Bronchial epithelial cell (primary cell): ENCODE data around the gene HIGD1A. TPM values are rescaled to one million over a fixed set of nuclear protein-coding genes. Genes with fewer than 3 reads are reported as not detected.

Experiments used
- DNase-seq: peaks from one replicate; pipeline ENCODE4 v3.0.0-alpha.2; 2010; ENCODE audit warnings: low read depth
- FAIRE-seq: peaks from 2 replicates; lab custom pipeline; 2011; peaks lifted over from hg19 to GRCh38; lab: Jason Lieb, UNC
- H3K27me3 ChIP-seq: 2 replicates; pipeline ENCODE4 v1.5.1; 2011; ENCODE audit warnings: low read length; ENCODE audit not compliant: control insufficient read depth, insufficient read depth
- H3K36me3 ChIP-seq: 2 replicates; pipeline ENCODE4 v1.5.1; 2011; ENCODE audit warnings: low read length; ENCODE audit not compliant: control insufficient read depth, insufficient read depth
- H3K4me3 ChIP-seq: 2 replicates; pipeline ENCODE4 v1.5.1; 2011; ENCODE audit warnings: mild to moderate bottlenecking, low read depth, low read length, control low read depth
- total RNA-seq: library from RNA; depleted of rRNA; stranded (reverse); fragments of >200 nt; gene quantifications from 2 replicates; pipeline ENCODE4 v1.2.1, GENCODE V29; 2014
- TF ChIP-seq, protein P1 (sequence below): IDR thresholded peaks from 2 replicates; pipeline ENCODE4 v1.5.1; 2011; ENCODE audit warnings: mild to moderate bottlenecking, moderate library complexity, low read length, control low read depth, inconsistent platforms; ENCODE audit not compliant: insufficient read depth, severe bottlenecking

Gene HIGD1A
- total RNA-seq, 1 donor from 2014 or later = 219 TPM

DNA sequence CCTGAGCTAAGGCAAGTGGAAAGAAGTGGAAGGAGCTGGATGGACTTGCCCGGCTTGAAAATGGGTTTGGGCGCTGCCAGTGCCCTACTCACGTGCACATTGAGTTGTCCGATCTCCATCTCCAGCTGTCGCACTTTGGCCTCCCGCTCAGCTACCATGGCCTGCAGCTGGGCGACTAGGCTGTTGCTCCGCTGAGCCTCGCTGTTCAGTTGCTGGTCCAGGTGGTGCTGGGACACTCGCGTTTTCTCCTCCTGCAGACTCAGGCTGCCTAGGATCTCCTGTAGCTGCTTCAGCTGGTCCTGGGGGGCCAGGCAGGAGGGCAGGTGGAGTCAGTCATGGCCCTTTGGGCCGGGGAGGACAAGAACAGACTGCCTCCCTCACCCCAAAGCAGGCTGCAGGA, 68.7 kb downstream of the HIGD1A start:
- H3K4me3 ChIP-seq = no peak overlapping the region
- no peak for FAIRE-seq
- no peak for DNase-seq
- TF ChIP-seq, protein P1, sequence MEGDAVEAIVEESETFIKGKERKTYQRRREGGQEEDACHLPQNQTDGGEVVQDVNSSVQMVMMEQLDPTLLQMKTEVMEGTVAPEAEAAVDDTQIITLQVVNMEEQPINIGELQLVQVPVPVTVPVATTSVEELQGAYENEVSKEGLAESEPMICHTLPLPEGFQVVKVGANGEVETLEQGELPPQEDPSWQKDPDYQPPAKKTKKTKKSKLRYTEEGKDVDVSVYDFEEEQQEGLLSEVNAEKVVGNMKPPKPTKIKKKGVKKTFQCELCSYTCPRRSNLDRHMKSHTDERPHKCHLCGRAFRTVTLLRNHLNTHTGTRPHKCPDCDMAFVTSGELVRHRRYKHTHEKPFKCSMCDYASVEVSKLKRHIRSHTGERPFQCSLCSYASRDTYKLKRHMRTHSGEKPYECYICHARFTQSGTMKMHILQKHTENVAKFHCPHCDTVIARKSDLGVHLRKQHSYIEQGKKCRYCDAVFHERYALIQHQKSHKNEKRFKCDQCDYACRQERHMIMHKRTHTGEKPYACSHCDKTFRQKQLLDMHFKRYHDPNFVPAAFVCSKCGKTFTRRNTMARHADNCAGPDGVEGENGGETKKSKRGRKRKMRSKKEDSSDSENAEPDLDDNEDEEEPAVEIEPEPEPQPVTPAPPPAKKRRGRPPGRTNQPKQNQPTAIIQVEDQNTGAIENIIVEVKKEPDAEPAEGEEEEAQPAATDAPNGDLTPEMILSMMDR = no peak
- H3K27me3 ChIP-seq = peaks cover 4% of the 10 kb centered on the region
- no peaks in the 10 kb centered on the region for H3K36me3 ChIP-seq

DNA sequence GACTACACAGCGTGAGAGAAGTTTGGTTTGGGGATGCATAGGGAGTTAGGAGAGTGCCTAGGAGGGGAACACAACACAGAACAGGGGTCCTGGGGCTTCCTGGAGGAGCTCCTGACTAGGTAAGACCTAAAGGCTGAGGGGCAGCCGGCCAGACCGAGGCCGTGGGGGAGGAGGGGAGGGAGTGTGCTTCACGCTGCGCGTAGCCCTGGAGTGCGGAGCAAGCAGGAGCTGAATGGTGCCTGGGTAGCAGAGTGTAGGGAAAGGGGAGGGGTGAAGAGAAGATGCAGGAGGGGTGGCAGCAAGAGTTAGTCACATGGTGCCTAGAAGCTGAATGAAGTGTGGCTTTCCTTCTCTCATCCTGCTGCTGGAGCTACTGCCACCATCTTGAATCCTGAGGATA, 69.3 kb downstream of the HIGD1A start:
- no peak overlapping the region for H3K4me3 ChIP-seq
- no peaks in the 10 kb centered on the region for H3K36me3 ChIP-seq
- H3K27me3 ChIP-seq = peaks cover 4% of the 10 kb centered on the region
- FAIRE-seq = peak; percentile 75
- no peak for DNase-seq
- TF ChIP-seq, protein P1 = no peak

DNA sequence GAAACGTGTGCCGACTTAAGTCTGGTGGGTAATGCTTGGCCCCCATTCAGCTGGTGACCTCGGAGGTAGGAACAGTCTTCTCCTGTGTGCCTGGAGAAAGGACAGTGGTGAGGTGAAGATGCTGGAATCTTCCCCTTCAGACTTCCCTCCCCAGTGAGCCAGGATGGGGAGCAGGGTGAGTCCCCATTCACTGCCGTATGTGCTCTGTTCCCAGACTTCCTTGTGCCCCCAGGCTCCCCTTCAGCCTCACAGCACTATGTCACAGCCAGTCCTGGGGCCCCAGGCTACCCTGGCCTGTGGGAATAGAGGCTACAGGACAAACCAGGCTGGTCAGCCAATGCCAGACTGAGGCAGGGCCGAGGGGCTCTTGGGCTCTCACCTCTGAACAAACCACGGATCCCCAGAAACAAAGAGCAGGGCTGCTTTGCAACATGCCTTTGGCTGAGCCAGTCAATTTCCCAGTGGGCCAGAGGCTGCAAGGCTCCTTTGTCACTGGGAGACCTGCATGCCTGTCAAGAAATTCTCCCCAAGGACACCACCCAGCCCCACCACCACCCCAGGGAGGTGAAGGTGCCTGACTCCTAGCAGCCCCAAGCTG, 69.9 kb downstream of the HIGD1A start:
- Histone ChIP-seq H3K27me3 (peaks cover 4% of the 10 kb centered on the region), H3K4me3 (no peak overlapping the region), H3K36me3 (no peaks in the 10 kb centered on the region)
- TF ChIP-seq, protein P1 = no peak
- DNase-seq = no peak
- FAIRE-seq = no peak

DNA sequence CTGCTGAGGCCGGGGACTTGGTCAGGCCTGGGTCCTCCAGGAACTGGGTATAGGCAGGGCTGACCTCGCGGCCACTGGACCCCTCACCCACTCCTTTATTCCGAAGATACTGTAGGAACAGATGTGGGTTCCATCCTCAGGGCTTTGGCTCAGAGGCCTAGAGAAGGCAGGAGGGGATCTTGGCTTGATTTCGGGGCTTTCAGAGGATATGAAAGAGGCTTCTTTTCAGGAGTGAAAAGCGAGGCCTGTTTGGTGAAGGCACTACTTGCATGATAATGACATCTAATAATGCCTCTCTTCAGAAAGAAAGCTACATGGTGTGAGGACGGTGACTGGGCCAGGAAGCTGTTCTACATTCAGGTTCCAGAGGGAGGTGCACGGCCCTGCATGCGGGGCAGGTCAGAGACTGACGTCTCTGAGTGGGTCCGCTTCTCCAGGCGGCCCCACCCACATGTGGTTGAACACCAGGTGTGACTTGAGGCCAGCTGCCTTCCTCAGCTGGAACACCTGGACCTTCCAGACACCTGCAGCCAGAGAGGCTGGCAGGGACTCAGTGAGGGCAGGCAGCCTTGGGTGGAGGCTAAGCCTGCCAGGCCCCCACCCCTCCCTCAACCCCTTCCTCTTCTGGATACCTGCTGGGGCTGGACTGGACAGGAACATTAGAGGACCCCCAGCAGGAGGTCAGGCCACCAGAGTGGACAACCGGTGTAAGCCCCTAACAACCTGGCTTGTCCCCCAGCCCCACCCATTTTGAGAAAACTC, 70.6 kb downstream of the HIGD1A start:
- Histone ChIP-seq H3K4me3 (no peak overlapping the region), H3K36me3 (no peaks in the 10 kb centered on the region), H3K27me3 (peaks cover 4% of the 10 kb centered on the region)
- DNase-seq (no peak), FAIRE-seq (no peak)
- TF ChIP-seq, protein P1 = no peak

Other genes with a start within 250 kb of the HIGD1A start
- 44.7 and 55.0 TPM in 2 replicates for gene SEC22C, start 222.5 kb downstream of the HIGD1A start, total RNA-seq
- gene SS18L2, start 213.6 kb downstream of the HIGD1A start, total RNA-seq = 22.1 and 25.0 TPM in 2 replicates
- 33.4 and 36.4 TPM in 2 replicates for gene NKTR, start 203.8 kb downstream of the HIGD1A start, total RNA-seq
- 5.8 and 7.6 TPM in 2 replicates for gene ZBTB47, start 150.8 kb downstream of the HIGD1A start, total RNA-seq
- not detected in 2 replicates for gene KLHL40, start 119.0 kb downstream of the HIGD1A start, total RNA-seq
- not detected in 2 replicates for gene HHATL, start 101.7 kb downstream of the HIGD1A start, total RNA-seq
- 1.4 and 1.6 TPM in 2 replicates for gene CCDC13, start 31.2 kb downstream of the HIGD1A start, total RNA-seq
- gene ACKR2, start 5.0 kb upstream of the HIGD1A start, total RNA-seq = 1.3 and 3.3 TPM in 2 replicates
- gene CYP8B1, start 71.4 kb upstream of the HIGD1A start, total RNA-seq = not detected in 2 replicates
- 1.0 and 1.3 TPM in 2 replicates for gene ZNF662, start 101.7 kb upstream of the HIGD1A start, total RNA-seq
- gene GASK1A, start 174.8 kb upstream of the HIGD1A start, total RNA-seq = 0.77 and 1.1 TPM in 2 replicates